HG02981 (cell line): ENCODE results near the gene PPM1N.
"Not testable (repeated sequence)": the region's sequence is repeated elsewhere in the genome, so short reads cannot be mapped to it uniquely, and the experiment has no call there.

Experiments used
- ATAC-seq: cut with Tn5 transposase; IDR thresholded peaks from one replicate; pipeline ENCODE4 v1.9.1; 2021; ENCODE audit warnings: mild to moderate bottlenecking, moderate library complexity; ENCODE audit not compliant: unreplicated experiment

Gene PPM1N

GRCh38 chr19:45508417-45508860 is 10.2 kb downstream of the PPM1N start:
- ATAC-seq = no peak

GRCh38 chr19:45508861-45509691 is 10.8 kb downstream of the PPM1N start:
- no peak for ATAC-seq

GRCh38 chr19:45509692-45510015 is 11.4 kb downstream of the PPM1N start:
- ATAC-seq = no peak

- ATAC-seq = not testable (repeated sequence)
Observed at GRCh38 chr19:45510352-45510751, 12.1 kb downstream of the PPM1N start.

- no peak for ATAC-seq
Observed at GRCh38 chr19:45511074-45511473, 12.8 kb downstream of the PPM1N start.

- no peak for ATAC-seq
Observed at GRCh38 chr19:45512881-45513483, 14.7 kb downstream of the PPM1N start.

GRCh38 chr19:45514376-45515051 is 16.3 kb downstream of the PPM1N start:
- ATAC-seq = no peak

GRCh38 chr19:45515081-45515624 is 16.9 kb downstream of the PPM1N start:
- no peak for ATAC-seq

- no peak for ATAC-seq
Observed at GRCh38 chr19:45515807-45516401, 17.7 kb downstream of the PPM1N start.

GRCh38 chr19:45517238-45517637 is 19.0 kb downstream of the PPM1N start:
- ATAC-seq = no peak

GRCh38 chr19:45517641-45518468 is 19.6 kb downstream of the PPM1N start:
- no peak for ATAC-seq

- ATAC-seq = no peak
Observed at GRCh38 chr19:45518469-45518826, 20.2 kb downstream of the PPM1N start.

GRCh38 chr19:45522010-45522941 is 24.0 kb downstream of the PPM1N start:
- no peak for ATAC-seq

GRCh38 chr19:45523642-45524256 is 25.5 kb downstream of the PPM1N start:
- peak; percentile 75 for ATAC-seq

- ATAC-seq = no peak
Observed at GRCh38 chr19:45524575-45525129, 26.4 kb downstream of the PPM1N start.

- ATAC-seq = no peak
Observed at GRCh38 chr19:45526143-45526542, 27.9 kb downstream of the PPM1N start.

- ATAC-seq = no peak
Observed at GRCh38 chr19:45526971-45527370, 28.7 kb downstream of the PPM1N start.

- no peak for ATAC-seq
Observed at GRCh38 chr19:45527731-45528130, 29.5 kb downstream of the PPM1N start.
